ENCODE results near the gene ZNF555. TPM values are rescaled to one million over a fixed set of nuclear protein-coding genes. Genes with fewer than 3 reads are reported as not detected.

ZNF555 gene
- total RNA-seq, 2 experiments from 2014 or later = 2.3 to 2.4 TPM

DNA sequence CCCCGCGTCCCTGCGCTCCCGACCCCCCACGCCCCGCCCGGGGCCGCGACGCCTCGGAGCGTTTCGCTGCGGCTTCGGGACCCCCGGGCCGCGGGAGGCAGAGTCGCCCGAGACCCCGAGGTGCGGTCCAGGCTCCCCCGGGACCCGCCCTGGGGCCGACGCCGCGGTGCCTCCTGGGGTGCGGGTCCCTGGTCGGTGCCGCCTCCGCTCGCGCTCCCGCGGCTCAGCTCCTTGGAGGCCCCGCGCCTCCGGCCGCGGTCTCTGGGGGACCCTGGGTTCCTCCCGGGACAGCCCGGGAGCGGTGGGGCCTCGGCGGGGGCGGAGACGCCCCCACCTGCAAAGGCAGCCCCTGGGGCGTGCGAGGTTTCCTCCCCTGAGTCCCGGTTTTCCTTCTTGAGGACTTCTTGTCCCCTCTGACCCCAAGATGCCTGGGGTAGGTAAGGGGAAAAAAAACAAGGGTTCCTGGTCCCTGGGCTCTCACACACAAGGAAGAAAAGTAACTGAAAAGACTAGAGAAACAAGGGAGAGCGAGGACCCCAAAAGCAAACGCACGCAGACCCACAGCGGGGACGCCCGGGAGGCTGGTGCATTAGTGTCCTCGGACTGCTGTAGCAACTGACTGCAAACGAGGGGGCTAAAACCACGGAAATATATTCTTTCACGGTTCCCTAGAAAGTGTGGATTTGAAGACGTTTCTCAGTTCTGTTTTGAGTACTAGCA lies 740 bp downstream of the ZNF555 start:
- no peaks in the 10 kb centered on the region for H3K36me3 ChIP-seq (ENCODE audit: insufficient read depth, low read length)
- peaks cover 5 to 32% of the 10 kb centered on the region in 2 experiments for H3K9me3 ChIP-seq (ENCODE audit: control insufficient read depth in 1 of 2, insufficient read depth in 1 of 2, low read length in 2 of 2)
- TF ChIP-seq, protein P1, sequence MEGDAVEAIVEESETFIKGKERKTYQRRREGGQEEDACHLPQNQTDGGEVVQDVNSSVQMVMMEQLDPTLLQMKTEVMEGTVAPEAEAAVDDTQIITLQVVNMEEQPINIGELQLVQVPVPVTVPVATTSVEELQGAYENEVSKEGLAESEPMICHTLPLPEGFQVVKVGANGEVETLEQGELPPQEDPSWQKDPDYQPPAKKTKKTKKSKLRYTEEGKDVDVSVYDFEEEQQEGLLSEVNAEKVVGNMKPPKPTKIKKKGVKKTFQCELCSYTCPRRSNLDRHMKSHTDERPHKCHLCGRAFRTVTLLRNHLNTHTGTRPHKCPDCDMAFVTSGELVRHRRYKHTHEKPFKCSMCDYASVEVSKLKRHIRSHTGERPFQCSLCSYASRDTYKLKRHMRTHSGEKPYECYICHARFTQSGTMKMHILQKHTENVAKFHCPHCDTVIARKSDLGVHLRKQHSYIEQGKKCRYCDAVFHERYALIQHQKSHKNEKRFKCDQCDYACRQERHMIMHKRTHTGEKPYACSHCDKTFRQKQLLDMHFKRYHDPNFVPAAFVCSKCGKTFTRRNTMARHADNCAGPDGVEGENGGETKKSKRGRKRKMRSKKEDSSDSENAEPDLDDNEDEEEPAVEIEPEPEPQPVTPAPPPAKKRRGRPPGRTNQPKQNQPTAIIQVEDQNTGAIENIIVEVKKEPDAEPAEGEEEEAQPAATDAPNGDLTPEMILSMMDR (IDR thresholded peaks at IDR 0.05) = no peak
- ChIA-PET POLR2A (interaction anchor here (1.0 to 2.3 kb wide), 11 partner anchors 9 to 59 kb away, joined by 3 to 12 read pairs (median 6); partner anchors contain the start of genes SGTA, THOP1, ZNF554 and ZNF556), CTCF (interaction anchor here (1.0 to 2.1 kb wide), 9 partner anchors 8 to 109 kb away, joined by 3 to 11 read pairs (median 4); partner anchors contain the start of genes SGTA and ZNF554)
- Mint-ChIP-seq H3K36me3 (ENCODE audit: low read depth) (peaks cover 45% of the 10 kb centered on the region), H3K4me3 (peak overlapping the region; percentile 83), H3K9me3 (no peaks in the 10 kb centered on the region), H3K27me3 (no peaks in the 10 kb centered on the region), H3K4me1 (ENCODE audit: low read depth) (peaks cover 25% of the 10 kb centered on the region), H3K27ac (no peak overlapping the region)
- DNase-seq (peak in 2 of 14 experiments; percentile 5 to 23), ATAC-seq (ENCODE audit: poor library complexity) (no peak)
- H3K4me1 ChIP-seq (ENCODE audit: insufficient read depth, low read length) = peaks cover 21% of the 10 kb centered on the region
- H3K4me3 ChIP-seq (ENCODE audit: low read length) = peak overlapping the region; percentile 53
- intact Hi-C loops (cut with DNase I, micrococcal nuclease) = loop anchor here (1.0 to 5.0 kb wide), 4 partner anchors 14 to 60 kb away; partner anchors contain the start of genes THOP1 (in 1 of the 2) and ZNF57 (in 1 of the 2)
- no peak overlapping the region for H3K27ac ChIP-seq (ENCODE audit: low read depth in 1 of 2, low read length in 2 of 2)
- H3K27me3 ChIP-seq (ENCODE audit: control insufficient read depth in 1 of 2, insufficient read depth in 2 of 2, low read length in 2 of 2) = no peaks in the 10 kb centered on the region

DNA sequence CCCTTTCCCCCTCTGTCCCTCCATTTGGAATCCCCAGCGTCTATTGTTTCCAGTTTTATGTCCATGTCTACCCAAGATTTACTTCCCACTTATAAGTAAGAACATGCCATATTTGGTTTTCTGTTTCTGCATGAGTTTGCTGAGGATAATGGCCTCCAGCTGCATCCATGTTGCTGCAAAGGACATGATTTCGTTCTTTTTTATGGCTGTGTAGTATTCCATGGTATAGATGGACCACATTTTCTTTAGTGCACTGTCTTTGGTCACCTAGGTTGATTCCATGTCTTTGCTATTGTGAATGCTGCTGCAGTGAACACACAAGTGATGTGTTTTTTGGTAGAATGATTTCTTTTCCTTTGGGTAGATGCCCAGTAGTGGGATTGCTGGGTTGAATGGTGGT lies 3.8 kb downstream of the ZNF555 start:
- no peaks in the 10 kb centered on the region for H3K9me3 Mint-ChIP-seq
- H3K4me3 Mint-ChIP-seq = no peak overlapping the region
- peaks cover 30% of the 10 kb centered on the region for H3K4me1 Mint-ChIP-seq (ENCODE audit: low read depth)
- no peak for ATAC-seq (ENCODE audit: poor library complexity)
- H3K27me3 Mint-ChIP-seq = no peaks in the 10 kb centered on the region
- H3K4me1 ChIP-seq (ENCODE audit: insufficient read depth, low read length) = peaks cover 26% of the 10 kb centered on the region
- H3K27me3 ChIP-seq (ENCODE audit: control insufficient read depth in 1 of 2, insufficient read depth in 2 of 2, low read length in 2 of 2) = no peaks in the 10 kb centered on the region
- CTCF ChIA-PET = no interaction called here
- TF ChIP-seq, protein P1 (IDR thresholded peaks at IDR 0.05) = no peak
- intact Hi-C loops (cut with DNase I, micrococcal nuclease) = no loop called here
- POLR2A ChIA-PET = no interaction called here
- H3K27ac Mint-ChIP-seq = no peak overlapping the region
- H3K9me3 ChIP-seq (ENCODE audit: control insufficient read depth in 1 of 2, insufficient read depth in 1 of 2, low read length in 2 of 2) = peaks cover 1 to 13% of the 10 kb centered on the region in 2 experiments
- H3K36me3 ChIP-seq (ENCODE audit: insufficient read depth, low read length) = no peaks in the 10 kb centered on the region
- no peak for DNase-seq
- H3K27ac ChIP-seq (ENCODE audit: low read depth in 1 of 2, low read length in 2 of 2) = no peak overlapping the region
- H3K4me3 ChIP-seq (ENCODE audit: low read length) = no peak overlapping the region
- peaks cover 61% of the 10 kb centered on the region for H3K36me3 Mint-ChIP-seq (ENCODE audit: low read depth)

DNA sequence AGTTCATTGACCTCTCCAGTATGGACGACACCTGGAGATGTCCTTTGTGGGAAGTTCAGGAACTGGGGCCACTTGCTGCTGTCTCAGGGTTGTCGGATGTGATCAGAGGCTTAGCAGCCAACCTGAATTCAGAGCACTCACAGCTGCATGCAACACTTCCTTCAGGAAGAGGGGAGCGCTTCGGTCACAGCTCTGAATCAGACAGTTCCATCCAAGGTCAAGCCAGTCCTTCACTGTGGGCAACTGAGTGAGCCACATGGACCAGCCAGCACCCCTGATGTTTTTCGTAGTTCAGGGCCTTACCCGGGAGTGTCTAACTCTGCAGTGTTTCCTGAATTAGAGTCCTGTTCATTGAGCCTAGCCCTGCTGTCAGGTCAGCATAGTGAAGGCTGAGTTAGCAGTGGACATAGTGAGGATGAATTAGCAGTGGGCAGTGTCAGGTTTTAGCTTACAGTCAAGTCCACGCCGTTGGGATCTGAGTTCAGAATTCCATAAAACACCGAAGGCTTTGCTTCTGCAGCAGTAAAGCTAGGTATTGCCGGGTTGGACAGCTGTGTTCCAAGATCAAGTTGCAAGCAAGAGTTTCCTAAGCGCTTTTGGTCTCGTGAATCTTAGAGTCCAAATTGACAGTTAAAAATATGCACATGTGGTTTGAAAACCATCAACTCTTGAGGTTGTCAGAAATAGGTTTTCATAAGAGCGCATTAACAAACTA lies 5.1 kb downstream of the ZNF555 start:
- peaks cover 7% of the 10 kb centered on the region for H3K36me3 ChIP-seq (ENCODE audit: insufficient read depth, low read length)
- no peaks in the 10 kb centered on the region for H3K27me3 Mint-ChIP-seq
- intact Hi-C loops (cut with DNase I, micrococcal nuclease) = no loop called here
- no peak overlapping the region for H3K4me3 Mint-ChIP-seq
- DNase-seq (no peak), ATAC-seq (ENCODE audit: poor library complexity) (no peak)
- ChIA-PET CTCF (no interaction called here), POLR2A (no interaction called here)
- no peak overlapping the region for H3K27ac ChIP-seq (ENCODE audit: low read depth in 1 of 2, low read length in 2 of 2)
- no peak overlapping the region for H3K27ac Mint-ChIP-seq
- no peak overlapping the region for H3K4me3 ChIP-seq (ENCODE audit: low read length)
- no peaks in the 10 kb centered on the region for H3K27me3 ChIP-seq (ENCODE audit: control insufficient read depth in 1 of 2, insufficient read depth in 2 of 2, low read length in 2 of 2)
- H3K4me1 ChIP-seq (ENCODE audit: insufficient read depth, low read length) = peaks cover 25% of the 10 kb centered on the region
- TF ChIP-seq, protein P1 (IDR thresholded peaks at IDR 0.05) = no peak
- peaks cover 32% of the 10 kb centered on the region for H3K4me1 Mint-ChIP-seq (ENCODE audit: low read depth)
- H3K36me3 Mint-ChIP-seq (ENCODE audit: low read depth) = peaks cover 67% of the 10 kb centered on the region
- no peaks in the 10 kb centered on the region for H3K9me3 Mint-ChIP-seq
- peaks cover 9 to 13% of the 10 kb centered on the region in 2 experiments for H3K9me3 ChIP-seq (ENCODE audit: control insufficient read depth in 1 of 2, insufficient read depth in 1 of 2, low read length in 2 of 2)
